Hepatocyte (in vitro differentiated cells): ENCODE data around the gene ARGFX.

ENCODE experiments used
- EZH2 ChIP-seq: fragments of 200-600 bp; sonication (generic); IDR thresholded peaks from 2 replicates; pipeline ENCODE4 v1.6.1; 2016; ENCODE audit warnings: antibody characterized with exemption, mild to moderate bottlenecking, borderline replicate concordance
- TF ChIP-seq, protein P1 (sequence below): fragments of 200-600 bp; sonication (generic); IDR thresholded peaks from 2 replicates; pipeline ENCODE4 v1.5.1; 2016; ENCODE audit warnings: antibody characterized with exemption, mild to moderate bottlenecking; ENCODE audit not compliant: poor library complexity

- TF ChIP-seq, protein P1, sequence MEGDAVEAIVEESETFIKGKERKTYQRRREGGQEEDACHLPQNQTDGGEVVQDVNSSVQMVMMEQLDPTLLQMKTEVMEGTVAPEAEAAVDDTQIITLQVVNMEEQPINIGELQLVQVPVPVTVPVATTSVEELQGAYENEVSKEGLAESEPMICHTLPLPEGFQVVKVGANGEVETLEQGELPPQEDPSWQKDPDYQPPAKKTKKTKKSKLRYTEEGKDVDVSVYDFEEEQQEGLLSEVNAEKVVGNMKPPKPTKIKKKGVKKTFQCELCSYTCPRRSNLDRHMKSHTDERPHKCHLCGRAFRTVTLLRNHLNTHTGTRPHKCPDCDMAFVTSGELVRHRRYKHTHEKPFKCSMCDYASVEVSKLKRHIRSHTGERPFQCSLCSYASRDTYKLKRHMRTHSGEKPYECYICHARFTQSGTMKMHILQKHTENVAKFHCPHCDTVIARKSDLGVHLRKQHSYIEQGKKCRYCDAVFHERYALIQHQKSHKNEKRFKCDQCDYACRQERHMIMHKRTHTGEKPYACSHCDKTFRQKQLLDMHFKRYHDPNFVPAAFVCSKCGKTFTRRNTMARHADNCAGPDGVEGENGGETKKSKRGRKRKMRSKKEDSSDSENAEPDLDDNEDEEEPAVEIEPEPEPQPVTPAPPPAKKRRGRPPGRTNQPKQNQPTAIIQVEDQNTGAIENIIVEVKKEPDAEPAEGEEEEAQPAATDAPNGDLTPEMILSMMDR, result no peak
- TF ChIP-seq EZH2, result no peak
These were observed 15.4 kb upstream of the ARGFX start for GRCh38 chr3:121552379-121552778.
